ENCODE data around the gene ESRRA. TPM values are rescaled to one million over a fixed set of nuclear protein-coding genes. Genes with fewer than 3 reads are reported as not detected.

Gene ESRRA
- total and polyA plus RNA-seq, 2 of the 13 experiments (the other 11 are each of a cell fraction or from before 2014, with no cell fraction given): 18.1 to 36.3 TPM

DNA sequence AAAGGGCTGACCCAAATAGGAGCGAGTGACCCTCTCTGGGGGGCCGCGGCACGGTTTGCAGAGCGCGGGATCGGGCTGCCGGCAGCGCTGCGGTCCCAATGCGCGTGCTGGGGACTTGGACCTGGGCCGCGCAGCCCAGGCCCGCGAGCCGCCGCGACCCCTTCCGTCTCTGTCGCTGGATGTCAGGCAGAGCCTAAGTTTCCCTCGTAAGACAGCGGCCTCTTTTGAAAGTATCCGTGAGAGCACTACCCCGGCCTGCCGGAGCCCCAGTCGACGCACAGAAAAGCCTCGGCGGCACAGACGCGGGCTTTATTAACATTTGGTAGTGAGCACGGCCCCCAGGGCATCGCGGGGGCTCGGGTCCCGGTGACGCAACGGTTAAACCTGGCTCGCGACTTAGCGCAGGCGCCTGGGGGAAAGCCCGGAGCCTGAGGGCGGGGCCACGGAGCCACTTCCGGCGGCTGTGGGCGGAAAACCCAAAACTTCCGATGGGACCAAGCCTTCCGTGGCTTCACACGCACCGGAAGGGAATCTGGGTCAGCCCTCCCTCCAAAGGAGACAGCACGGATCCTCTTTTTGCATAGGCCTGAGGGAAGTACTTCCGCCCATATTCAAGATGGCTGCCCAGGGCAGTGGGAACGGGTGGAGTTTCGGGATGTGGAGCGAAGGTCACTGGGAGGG is 35.6 kb upstream of the ESRRA start (continued):
- TF ChIP-seq, protein P1, sequence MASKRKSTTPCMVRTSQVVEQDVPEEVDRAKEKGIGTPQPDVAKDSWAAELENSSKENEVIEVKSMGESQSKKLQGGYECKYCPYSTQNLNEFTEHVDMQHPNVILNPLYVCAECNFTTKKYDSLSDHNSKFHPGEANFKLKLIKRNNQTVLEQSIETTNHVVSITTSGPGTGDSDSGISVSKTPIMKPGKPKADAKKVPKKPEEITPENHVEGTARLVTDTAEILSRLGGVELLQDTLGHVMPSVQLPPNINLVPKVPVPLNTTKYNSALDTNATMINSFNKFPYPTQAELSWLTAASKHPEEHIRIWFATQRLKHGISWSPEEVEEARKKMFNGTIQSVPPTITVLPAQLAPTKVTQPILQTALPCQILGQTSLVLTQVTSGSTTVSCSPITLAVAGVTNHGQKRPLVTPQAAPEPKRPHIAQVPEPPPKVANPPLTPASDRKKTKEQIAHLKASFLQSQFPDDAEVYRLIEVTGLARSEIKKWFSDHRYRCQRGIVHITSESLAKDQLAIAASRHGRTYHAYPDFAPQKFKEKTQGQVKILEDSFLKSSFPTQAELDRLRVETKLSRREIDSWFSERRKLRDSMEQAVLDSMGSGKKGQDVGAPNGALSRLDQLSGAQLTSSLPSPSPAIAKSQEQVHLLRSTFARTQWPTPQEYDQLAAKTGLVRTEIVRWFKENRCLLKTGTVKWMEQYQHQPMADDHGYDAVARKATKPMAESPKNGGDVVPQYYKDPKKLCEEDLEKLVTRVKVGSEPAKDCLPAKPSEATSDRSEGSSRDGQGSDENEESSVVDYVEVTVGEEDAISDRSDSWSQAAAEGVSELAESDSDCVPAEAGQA (IDR thresholded peaks at IDR 0.05; ENCODE audit: low read depth): peak; percentile 97
- TF ChIP-seq, protein P1 (CRISPR knock-in tag; IDR thresholded peaks at IDR 0.05; ENCODE audit: borderline replicate concordance): no peak; the same call in 1 of the 2 replicates
- TF ChIP-seq, protein P2, sequence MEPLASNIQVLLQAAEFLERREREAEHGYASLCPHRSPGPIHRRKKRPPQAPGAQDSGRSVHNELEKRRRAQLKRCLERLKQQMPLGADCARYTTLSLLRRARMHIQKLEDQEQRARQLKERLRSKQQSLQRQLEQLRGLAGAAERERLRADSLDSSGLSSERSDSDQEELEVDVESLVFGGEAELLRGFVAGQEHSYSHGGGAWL (CRISPR knock-in tag; IDR thresholded peaks at IDR 0.05): peak; percentile 70; the same call in 1 of the 2 replicates
- TF ChIP-seq DNMT3B (CRISPR knock-in tag; conservative IDR thresholded peaks at IDR 0.05) (0 out of 2 replicates have a peak, but pooled peaks have one; percentile 16), ZNF33A (CRISPR knock-in tag; IDR thresholded peaks at IDR 0.05; ENCODE audit: borderline replicate concordance) (peak; percentile 87; the same call in 1 of the 2 replicates), KDM4B (CRISPR knock-in tag; IDR thresholded peaks at IDR 0.05) (peak; percentile 30), TOPORS (CRISPR knock-in tag; IDR thresholded peaks at IDR 0.05) (0 out of 2 replicates have a peak, but pooled peaks have one; percentile 41), RAD21 (CRISPR knock-in tag; IDR thresholded peaks at IDR 0.05) (peak; percentile 21; the same call in 1 of the 2 replicates), ZFAT (CRISPR knock-in tag; conservative IDR thresholded peaks at IDR 0.05) (no peak), TSC22D2 (CRISPR knock-in tag; IDR thresholded peaks at IDR 0.05; ENCODE audit: borderline replicate concordance) (peak; percentile 11; the same call in 1 of the 2 replicates), SMYD3 (CRISPR knock-in tag; IDR thresholded peaks at IDR 0.05) (peak; percentile 21; the same call in 1 of the 2 replicates), SKI (IDR thresholded peaks at IDR 0.05; ENCODE audit: partially characterized antibody) (peak; percentile 12)
- TF ChIP-seq, protein P3, sequence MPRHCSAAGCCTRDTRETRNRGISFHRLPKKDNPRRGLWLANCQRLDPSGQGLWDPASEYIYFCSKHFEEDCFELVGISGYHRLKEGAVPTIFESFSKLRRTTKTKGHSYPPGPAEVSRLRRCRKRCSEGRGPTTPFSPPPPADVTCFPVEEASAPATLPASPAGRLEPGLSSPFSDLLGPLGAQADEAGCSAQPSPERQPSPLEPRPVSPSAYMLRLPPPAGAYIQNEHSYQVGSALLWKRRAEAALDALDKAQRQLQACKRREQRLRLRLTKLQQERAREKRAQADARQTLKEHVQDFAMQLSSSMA (CRISPR knock-in tag; IDR thresholded peaks at IDR 0.05): peak; percentile 95
- TF ChIP-seq, protein P4, sequence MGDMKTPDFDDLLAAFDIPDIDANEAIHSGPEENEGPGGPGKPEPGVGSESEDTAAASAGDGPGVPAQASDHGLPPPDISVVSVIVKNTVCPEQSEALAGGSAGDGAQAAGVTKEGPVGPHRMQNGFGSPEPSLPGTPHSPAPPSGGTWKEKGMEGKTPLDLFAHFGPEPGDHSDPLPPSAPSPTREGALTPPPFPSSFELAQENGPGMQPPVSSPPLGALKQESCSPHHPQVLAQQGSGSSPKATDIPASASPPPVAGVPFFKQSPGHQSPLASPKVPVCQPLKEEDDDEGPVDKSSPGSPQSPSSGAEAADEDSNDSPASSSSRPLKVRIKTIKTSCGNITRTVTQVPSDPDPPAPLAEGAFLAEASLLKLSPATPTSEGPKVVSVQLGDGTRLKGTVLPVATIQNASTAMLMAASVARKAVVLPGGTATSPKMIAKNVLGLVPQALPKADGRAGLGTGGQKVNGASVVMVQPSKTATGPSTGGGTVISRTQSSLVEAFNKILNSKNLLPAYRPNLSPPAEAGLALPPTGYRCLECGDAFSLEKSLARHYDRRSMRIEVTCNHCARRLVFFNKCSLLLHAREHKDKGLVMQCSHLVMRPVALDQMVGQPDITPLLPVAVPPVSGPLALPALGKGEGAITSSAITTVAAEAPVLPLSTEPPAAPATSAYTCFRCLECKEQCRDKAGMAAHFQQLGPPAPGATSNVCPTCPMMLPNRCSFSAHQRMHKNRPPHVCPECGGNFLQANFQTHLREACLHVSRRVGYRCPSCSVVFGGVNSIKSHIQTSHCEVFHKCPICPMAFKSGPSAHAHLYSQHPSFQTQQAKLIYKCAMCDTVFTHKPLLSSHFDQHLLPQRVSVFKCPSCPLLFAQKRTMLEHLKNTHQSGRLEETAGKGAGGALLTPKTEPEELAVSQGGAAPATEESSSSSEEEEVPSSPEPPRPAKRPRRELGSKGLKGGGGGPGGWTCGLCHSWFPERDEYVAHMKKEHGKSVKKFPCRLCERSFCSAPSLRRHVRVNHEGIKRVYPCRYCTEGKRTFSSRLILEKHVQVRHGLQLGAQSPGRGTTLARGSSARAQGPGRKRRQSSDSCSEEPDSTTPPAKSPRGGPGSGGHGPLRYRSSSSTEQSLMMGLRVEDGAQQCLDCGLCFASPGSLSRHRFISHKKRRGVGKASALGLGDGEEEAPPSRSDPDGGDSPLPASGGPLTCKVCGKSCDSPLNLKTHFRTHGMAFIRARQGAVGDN (CRISPR knock-in tag; IDR thresholded peaks at IDR 0.05): peak; percentile 73
- TF ChIP-seq, protein P5, sequence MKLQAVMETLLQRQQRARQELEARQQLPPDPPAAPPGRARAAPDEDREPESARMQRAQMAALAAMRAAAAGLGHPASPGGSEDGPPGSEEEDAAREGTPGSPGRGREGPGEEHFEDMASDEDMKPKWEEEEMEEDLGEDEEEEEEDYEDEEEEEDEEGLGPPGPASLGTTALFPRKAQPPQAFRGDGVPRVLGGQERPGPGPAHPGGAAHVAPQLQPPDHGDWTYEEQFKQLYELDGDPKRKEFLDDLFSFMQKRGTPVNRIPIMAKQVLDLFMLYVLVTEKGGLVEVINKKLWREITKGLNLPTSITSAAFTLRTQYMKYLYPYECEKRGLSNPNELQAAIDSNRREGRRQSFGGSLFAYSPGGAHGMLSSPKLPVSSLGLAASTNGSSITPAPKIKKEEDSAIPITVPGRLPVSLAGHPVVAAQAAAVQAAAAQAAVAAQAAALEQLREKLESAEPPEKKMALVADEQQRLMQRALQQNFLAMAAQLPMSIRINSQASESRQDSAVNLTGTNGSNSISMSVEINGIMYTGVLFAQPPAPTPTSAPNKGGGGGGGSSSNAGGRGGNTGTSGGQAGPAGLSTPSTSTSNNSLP (IDR thresholded peaks at IDR 0.05; ENCODE audit: low read depth, low read length): no peak
